GM19395 (cell line): ENCODE results near the gene F13A1.

Experiments used
- ATAC-seq: cut with Tn5 transposase; IDR thresholded peaks from one replicate; pipeline ENCODE4 v1.9.1; 2021; ENCODE audit warnings: mild to moderate bottlenecking, moderate library complexity; ENCODE audit not compliant: unreplicated experiment

F13A1 gene

GRCh38 chr6:6244624-6245023 is 75.8 kb downstream of the F13A1 start:
- no peak for ATAC-seq

DNA sequence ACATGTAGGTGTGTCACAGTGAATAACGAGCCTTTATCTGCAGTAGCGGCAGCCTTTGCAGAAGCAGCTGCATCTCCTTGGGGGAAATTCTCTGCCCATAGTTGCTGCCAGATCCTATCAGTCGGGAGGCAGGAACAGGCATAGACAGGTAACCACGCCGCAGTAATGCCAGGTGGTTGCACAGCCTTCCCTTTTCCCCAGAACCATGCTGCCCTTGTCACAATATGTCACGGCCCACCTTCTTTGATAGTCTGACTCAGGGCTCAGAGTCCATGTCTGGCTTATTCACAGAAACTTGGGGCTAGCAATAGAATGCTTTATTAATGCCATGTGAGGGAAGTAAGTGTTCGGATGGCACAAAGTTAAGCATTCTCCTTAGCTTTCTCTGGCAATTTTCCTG is 76.6 kb downstream of the F13A1 start:
- no peak for ATAC-seq

- no peak for ATAC-seq
These were observed 80.6 kb downstream of the F13A1 start for GRCh38 chr6:6239598-6240581.

DNA sequence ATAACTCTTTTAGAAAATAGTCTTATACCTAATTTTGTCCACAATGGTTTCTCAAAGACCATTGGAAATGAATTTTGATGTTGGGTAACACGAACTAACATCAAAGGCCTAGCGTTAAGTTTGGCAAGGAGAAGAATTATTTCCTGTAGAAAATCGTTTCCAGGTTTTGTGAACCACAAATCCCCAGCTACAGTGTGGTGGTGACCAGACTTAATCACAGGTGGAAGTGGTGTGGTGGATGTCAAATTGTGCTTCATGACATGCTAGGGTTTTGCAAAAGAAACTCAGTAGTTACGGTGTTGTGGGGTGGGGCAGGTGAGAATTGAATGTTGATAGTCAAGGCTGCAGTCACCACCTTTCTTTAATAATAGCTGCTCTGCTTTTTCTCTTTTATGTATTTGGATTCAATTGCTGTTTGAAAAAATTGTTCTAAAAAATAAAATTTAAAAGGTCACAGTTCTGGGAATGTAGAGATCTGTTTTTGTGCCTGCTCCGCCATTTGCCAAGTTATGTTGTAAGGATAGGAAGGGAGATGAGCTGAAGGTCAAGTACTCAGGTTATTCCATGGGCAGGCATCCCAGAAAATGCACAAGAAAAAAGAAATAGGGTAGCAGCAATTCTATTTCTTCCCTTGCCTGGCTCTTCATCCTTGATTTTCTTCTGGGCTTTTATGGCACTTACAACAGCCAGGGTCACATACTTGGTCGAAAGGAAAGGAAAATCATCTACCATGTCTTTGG is 83.6 kb downstream of the F13A1 start:
- no peak for ATAC-seq

- no peak for ATAC-seq
These were observed 84.7 kb downstream of the F13A1 start for GRCh38 chr6:6235786-6236185.

DNA sequence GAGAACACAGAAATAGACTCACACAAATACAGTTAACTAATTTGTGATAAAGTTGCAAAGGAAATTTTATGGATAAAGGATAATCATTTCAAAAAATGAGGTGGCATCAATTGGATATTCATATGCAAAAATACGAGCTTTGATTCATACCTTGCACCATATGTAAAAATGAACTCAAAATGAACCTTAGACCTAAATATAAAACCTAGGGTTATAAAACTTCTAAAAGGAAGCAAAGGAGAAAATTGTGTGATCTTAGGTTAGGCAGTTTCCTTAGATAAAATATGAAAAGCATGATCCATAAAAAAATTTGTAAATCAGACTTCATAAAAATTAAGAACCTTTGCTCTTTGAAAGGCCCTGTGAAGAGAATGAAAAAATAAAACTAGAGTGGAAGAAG is 85.5 kb downstream of the F13A1 start:
- ATAC-seq, result no peak

DNA sequence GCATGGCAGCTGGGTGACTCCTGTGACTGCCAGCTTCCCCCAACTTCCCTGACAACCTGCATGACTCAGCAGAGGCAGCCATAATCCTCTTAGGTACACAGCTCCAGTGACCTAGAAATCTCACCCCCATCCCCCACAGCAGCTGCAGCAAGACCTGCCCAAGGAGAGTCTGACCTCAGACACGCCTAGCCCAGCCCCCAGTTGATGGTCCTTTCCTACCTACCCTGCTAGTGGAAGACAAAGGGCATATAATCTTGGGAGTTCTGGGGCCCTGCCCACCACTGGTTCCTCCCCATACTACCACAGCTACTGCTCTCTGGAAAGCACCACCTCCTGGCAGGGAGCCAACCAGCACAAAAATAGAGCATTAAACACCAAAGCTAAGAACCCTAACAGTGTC is 90.2 kb downstream of the F13A1 start:
- no peak for ATAC-seq

DNA sequence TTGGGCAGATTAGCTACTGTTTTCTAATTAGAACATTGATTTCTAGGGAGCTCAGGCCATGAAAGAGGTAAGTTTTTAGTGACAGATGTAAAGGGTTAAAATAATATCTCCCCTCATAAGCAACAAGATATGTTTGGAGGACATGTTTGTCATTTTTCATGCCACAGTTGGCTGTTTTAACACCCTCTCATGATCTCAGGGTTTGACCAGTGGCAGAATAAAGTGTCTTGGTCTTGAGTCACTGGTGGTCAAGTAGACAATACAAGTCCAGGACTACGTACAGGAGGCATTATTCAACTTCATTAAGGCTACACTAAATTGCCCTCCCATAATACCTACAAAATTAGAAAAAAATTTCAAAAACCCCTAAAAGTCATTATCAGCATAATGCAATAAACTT is 92.6 kb downstream of the F13A1 start:
- no peak for ATAC-seq

GRCh38 chr6:6225885-6226529 is 94.5 kb downstream of the F13A1 start:
- no peak for ATAC-seq

DNA sequence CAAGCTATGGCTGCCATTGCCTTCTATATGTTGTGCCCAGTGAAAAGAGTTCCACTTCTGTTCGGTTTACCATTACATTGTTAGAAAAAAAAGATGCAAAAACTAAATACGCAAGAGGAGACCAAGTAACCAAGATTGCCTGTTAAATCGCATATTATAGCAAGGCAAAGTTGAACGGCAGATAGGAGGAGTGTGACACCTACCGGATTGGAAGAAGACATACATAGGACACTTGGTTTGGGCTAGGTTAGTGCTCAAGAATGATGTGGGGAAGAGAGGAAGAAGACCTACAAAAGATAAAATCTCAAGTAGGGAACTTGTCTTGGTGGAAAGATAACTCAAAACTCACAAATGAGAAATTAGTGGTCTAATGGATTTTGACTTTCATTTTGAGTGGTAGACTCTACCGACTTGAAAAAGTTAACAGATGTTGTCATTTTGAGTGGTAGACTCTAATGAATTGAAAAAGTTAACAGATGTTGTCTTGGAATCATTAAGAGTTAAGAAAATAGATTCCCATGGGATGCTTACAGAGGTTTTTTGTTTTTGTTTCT is 95.5 kb downstream of the F13A1 start:
- ATAC-seq, result no peak

GRCh38 chr6:6221787-6222535 is 98.5 kb downstream of the F13A1 start:
- no peak for ATAC-seq

DNA sequence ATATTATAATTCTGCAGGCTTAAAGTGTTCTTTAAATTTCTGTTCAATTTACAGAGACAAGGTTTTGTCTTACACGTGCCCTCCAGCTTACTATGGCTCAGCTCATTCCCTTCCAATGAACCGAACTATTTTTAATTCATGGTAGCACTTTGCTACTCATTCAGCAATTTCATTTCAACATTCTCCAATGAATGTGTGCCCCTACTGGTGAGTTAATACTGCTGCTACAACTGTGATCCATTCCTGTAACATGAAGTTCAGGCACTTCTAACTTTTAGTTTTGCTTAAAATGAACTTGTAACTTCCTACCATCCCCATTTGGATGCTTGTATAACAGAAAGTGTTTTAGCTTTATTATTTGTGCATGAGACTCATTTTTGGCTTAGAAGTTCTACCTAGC is 99.7 kb downstream of the F13A1 start:
- ATAC-seq, result no peak

DNA sequence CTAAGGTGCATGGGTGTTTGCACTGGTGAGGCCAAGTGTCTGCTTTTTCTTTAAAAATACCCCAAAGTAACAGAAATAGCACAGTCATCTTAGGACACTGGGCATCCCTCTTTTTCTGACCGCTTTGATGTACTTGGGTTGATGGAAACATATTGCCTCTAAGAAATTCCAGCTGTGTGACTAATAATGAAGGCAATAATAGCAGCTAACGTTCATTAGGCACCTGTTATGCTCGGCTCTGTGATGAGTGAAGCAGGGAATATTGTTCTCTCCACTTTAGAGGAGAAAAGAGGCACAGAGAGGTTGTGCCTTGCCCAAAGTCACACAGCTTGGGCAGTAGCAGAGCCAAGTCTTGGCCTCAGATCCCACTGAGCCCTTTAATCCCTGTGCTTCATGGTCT is 100.7 kb downstream of the F13A1 start:
- ATAC-seq, result no peak

DNA sequence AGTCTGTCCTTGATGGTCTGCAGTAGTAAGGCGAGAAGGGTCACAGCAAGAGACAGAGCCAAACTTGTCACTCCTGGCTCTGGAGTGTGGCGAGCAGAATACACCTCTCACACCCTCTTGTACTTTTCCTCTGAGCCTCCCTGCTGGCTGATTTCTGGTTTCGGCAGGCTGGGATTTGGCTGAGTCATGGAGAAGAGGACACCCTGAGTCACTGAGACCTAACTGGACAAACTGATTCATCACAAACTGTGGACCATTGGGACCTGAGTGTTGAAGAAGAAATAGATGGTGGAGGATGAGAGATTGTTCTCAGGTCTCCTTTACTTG is 101.7 kb downstream of the F13A1 start:
- ATAC-seq, result no peak

GRCh38 chr6:6217855-6218758 is 102.4 kb downstream of the F13A1 start:
- no peak for ATAC-seq

GRCh38 chr6:6210994-6211393 is 109.5 kb downstream of the F13A1 start:
- no peak for ATAC-seq

- no peak for ATAC-seq
These were observed 117.6 kb downstream of the F13A1 start for GRCh38 chr6:6202886-6203285.

GRCh38 chr6:6201200-6201599 is 119.3 kb downstream of the F13A1 start:
- no peak for ATAC-seq

GRCh38 chr6:6199678-6200077 is 120.8 kb downstream of the F13A1 start:
- no peak for ATAC-seq

GRCh38 chr6:6196762-6197161 is 123.7 kb downstream of the F13A1 start:
- no peak for ATAC-seq
